Thymus (tissue), 11 donors: Measurements from ENCODE around the gene ATXN1. TPM values are rescaled to one million over a fixed set of nuclear protein-coding genes. Genes with fewer than 3 reads are reported as not detected.
"Not testable (repeated sequence)": the region's sequence is repeated elsewhere in the genome, so short reads cannot be mapped to it uniquely, and the experiment has no call there.

Experiments used
- DNase-seq, 9 donors: peaks; one replicate each; pipeline ENCODE4 v3.0.0-alpha.2; 2013; ENCODE audit warnings: low spot score in 9 of 9, low read depth in 6 of 9, missing footprints in 1 of 9
- H3K27ac ChIP-seq, 2 donors: one replicate each; pipeline ENCODE4 v1.5.1; 2013; ENCODE audit warnings: control low read depth in 1 of 2, low read depth in 1 of 2, low read length in 1 of 2, mild to moderate bottlenecking in 1 of 2, moderate library complexity in 1 of 2
- H3K27me3 ChIP-seq, 2 donors: one replicate each; pipeline ENCODE4 v1.5.1; 2013; ENCODE audit warnings: low read length in 1 of 2; ENCODE audit not compliant: control insufficient read depth in 2 of 2, insufficient read depth in 1 of 2
- H3K36me3 ChIP-seq, 2 donors: one replicate each; pipeline ENCODE4 v1.5.1; 2013; ENCODE audit warnings: low read length in 1 of 2, mild to moderate bottlenecking in 1 of 2, moderate library complexity in 1 of 2; ENCODE audit not compliant: control insufficient read depth in 2 of 2, insufficient read depth in 2 of 2
- H3K4me1 ChIP-seq, 2 donors: one replicate each; pipeline ENCODE4 v1.5.1; 2013; ENCODE audit warnings: low read length in 2 of 2; ENCODE audit not compliant: control insufficient read depth in 2 of 2, insufficient read depth in 2 of 2
- H3K4me3 ChIP-seq, 2 donors: one replicate each; pipeline ENCODE4 v1.5.1; 2013; ENCODE audit warnings: low read length in 2 of 2, control low read depth in 1 of 2, mild to moderate bottlenecking in 1 of 2
- H3K9me3 ChIP-seq, 2 donors: one replicate each; pipeline ENCODE4 v1.5.1; 2013; ENCODE audit warnings: low read length in 1 of 2, mild to moderate bottlenecking in 1 of 2; ENCODE audit not compliant: control insufficient read depth in 2 of 2, insufficient read depth in 1 of 2
- WGBS: extraction: QIAGEN DNeasy Blood & Tissue Kit; methylation state at CpG from one replicate; pipeline ENCODE4 v1.1.7; 2013; 5-methylcytosine and 5-hydroxymethylcytosine counted together
- polyA plus RNA-seq: library from polyadenylated mRNA; stranded (reverse); fragments of 200-250 nt; gene quantifications from one replicate; pipeline ENCODE4 v1.2.3, GENCODE V29; 2013
- total RNA-seq: library from RNA; stranded (reverse); fragments of 120-200 nt; gene quantifications from one replicate; pipeline ENCODE4 v1.2.4, GENCODE V29; 2013
- donor health status: healthy.

Gene ATXN1
- total and polyA plus RNA-seq, 2 donors: 6.8 to 7.1 TPM

DNA sequence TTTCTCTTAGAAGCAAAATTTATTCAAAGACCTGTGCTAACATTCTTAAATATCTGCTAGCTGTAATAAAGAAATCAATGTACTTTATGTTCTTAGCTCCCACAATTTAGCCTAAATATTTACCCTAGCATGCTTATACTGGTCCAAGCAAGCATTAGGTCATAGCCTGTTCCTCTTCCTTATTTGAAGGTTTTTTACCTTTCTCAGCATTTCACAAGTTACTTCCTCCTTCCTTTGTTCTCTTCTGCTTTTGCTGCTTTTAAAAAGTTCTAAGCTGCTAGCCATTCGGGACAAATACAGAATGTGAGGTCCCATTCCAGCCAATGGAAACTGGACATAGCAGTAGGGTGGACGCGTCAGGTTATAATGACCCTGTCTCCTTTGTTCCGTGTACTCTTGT, 354.7 kb downstream of the ATXN1 start:
- not testable (repeated sequence) for H3K4me1 ChIP-seq, H3K27me3 ChIP-seq, H3K36me3 ChIP-seq, H3K27ac ChIP-seq, H3K4me3 ChIP-seq, H3K9me3 ChIP-seq, DNase-seq
- 67% methylated on average over 4 of the region's 4 CpGs for WGBS

DNA sequence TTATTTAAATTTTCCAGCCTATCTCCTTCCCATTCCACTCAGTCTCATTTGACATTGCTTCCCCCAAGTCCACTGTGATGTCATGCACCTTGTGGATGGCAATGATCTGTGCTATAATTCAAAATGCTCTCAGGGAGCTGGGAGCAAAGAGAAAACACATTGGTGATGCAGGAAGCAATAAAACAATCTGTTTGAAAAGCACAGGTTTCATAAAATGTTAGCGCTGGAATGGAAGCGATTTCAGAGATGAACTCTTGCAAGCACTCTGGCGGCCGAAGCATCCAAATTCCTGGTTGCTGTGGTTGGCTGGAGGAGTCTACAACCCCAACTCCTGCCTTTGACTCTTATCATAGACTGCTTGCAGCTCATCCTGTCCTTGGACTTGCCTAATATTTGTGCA, 355.9 kb downstream of the ATXN1 start:
- no peaks in the 10 kb centered on the region for H3K27me3 ChIP-seq
- peaks cover 0 to 5% of the 10 kb centered on the region in 2 donors for H3K4me1 ChIP-seq
- no peaks in the 10 kb centered on the region for H3K9me3 ChIP-seq
- H3K4me3 ChIP-seq: no peak overlapping the region
- WGBS: 98% methylated on average over 4 of the region's 4 CpGs
- H3K36me3 ChIP-seq: no peaks in the 10 kb centered on the region
- no peak for DNase-seq
- H3K27ac ChIP-seq: no peak overlapping the region

DNA sequence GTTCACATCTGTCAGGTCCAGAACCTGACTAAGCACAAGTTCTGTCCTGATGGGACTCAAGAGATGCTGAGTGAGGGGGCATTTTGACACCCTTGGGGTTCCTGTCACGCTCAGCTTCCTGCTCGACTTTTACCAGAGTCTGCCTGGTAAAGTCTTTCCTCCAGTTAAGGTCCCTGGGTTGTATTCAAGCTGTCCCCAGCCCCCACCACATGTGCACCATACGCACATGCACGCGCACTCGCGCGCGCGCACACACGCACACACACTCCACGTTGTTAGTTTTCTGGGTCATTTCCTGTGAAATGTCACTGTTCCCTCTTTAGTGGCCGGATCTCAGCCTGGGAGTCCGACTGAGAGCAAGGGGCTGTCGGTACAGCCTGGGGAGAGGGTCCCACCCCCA, 356.8 kb downstream of the ATXN1 start:
- Histone ChIP-seq H3K9me3 (no peaks in the 10 kb centered on the region), H3K36me3 (no peaks in the 10 kb centered on the region), H3K4me3 (no peak overlapping the region), H3K27me3 (no peaks in the 10 kb centered on the region), H3K27ac (no peak overlapping the region), H3K4me1 (peaks cover 0 to 5% of the 10 kb centered on the region in 2 donors)
- 93% methylated on average over 15 of the region's 15 CpGs for WGBS
- no peak for DNase-seq

DNA sequence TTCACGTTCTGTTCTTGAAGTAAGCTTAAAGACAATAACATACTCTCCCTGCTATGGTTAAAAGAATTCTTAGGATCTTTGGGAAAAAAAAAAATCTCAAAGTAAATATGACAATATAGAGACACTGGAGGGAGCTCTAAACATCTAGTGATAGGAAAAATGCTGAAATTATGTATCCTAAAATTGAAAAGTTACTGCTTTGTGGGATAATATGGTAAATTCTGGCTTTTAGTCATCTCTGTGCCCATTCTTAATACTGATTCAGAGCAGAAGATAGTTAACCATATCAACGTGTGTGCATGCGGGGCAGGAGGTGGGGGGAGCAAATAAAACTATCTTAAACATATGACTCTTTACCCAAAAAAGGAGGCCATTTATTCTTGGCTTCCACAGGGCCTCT, 357.4 kb downstream of the ATXN1 start:
- Histone ChIP-seq H3K9me3 (no peaks in the 10 kb centered on the region), H3K4me3 (no peak overlapping the region), H3K4me1 (peaks cover 0 to 5% of the 10 kb centered on the region in 2 donors), H3K27me3 (no peaks in the 10 kb centered on the region), H3K36me3 (no peaks in the 10 kb centered on the region), H3K27ac (no peak overlapping the region)
- 84% methylated on average over 3 of the region's 3 CpGs for WGBS
- DNase-seq: no peak

DNA sequence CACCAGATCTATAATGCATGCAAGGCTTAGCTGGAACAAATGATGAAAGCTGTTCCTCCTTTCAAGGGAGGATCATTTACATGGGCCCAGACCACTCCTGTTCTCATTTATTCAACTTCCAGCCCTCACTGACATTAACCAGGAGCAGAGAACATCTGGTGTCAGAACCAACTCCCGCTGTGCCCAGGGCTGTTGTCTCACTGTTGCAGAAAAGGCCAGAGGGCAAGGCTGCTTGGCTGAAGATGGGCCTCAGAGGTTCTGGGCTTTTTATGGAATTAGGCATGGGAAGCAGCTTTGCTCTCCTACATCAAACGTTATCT, 358.7 kb downstream of the ATXN1 start:
- Histone ChIP-seq H3K36me3 (no peaks in the 10 kb centered on the region), H3K27ac (no peak overlapping the region), H3K4me1 (peaks cover 0 to 5% of the 10 kb centered on the region in 2 donors), H3K9me3 (no peaks in the 10 kb centered on the region), H3K4me3 (no peak overlapping the region), H3K27me3 (no peaks in the 10 kb centered on the region)
- no peak for DNase-seq
- 96% methylated on average over 2 of the region's 2 CpGs for WGBS

DNA sequence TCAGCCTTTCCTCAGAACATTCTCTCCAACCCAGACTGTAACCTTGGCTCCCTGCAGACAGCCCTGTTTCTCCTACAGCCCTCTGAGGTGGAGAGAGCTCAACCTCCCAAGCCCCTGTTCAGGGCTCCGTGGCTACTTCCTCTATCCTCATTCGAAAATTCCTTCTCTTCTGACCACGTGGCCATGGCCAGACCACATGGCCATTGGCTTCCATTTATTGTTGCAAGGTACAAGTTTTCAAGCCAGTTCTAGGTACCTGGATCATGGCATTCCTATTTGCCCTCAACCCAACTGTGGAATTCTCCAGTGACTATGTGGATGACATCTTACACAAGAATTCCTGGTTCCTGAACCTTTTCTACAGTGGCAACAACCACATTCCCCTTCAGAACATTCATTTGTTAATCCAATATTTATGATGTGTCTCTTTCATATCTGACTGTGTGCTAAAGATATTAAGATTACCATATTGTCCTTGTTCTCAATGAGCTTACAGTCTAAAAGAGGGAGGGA, 361.0 kb downstream of the ATXN1 start:
- WGBS: 99% methylated on average over 3 of the region's 3 CpGs
- Histone ChIP-seq H3K9me3 (no peaks in the 10 kb centered on the region), H3K27ac (no peak overlapping the region)

DNA sequence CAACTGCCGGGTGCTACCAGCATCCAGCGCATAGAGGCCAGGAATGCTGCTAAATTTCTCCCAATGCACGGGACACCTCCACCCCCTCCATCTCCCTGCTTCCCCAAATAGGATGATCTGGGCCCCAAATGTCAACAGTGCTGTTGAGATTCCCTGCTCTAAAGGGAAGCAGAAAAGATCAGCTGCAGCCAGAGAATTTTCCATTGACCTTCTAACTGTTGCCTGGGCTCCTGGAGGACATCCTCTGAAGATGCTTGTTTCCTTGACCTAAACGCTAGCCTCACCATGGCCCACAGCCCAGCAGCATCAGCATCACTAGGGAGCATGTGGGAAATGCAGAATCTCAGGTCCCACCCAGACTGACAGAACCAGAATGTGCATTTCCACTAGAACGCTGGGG, 361.6 kb downstream of the ATXN1 start:
- DNase-seq: no peak
- Histone ChIP-seq H3K36me3 (no peaks in the 10 kb centered on the region), H3K27ac (no peak overlapping the region), H3K27me3 (no peaks in the 10 kb centered on the region), H3K9me3 (no peaks in the 10 kb centered on the region), H3K4me3 (no peak overlapping the region), H3K4me1 (peaks cover 0 to 5% of the 10 kb centered on the region in 2 donors)
- 98% methylated on average over 5 of the region's 5 CpGs for WGBS

More for the DNA sequence above, 361.0 kb downstream of the ATXN1 start:
- no peak for DNase-seq
- no peaks in the 10 kb centered on the region for H3K27me3 ChIP-seq
- no peak overlapping the region for H3K4me3 ChIP-seq
- no peaks in the 10 kb centered on the region for H3K36me3 ChIP-seq
- peaks cover 0 to 5% of the 10 kb centered on the region in 2 donors for H3K4me1 ChIP-seq

DNA sequence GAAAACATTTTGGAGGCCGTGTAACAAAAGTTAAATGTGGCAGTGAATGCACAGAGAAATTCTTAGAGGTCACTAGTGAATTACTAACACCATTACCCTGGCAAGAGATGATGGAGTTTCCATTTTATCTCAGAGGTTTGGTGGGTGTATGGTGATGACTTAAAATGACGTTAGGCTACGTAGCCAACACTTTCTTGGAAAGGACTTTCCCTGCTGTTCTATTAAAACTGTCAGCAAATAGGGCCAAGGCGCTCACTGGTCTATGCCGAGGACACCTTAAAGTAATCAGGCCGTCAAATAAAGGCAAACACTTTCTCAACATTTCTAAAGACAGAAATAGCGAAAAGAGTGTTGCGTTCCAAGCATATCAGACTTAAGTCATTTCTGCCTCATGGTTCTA, 362.1 kb downstream of the ATXN1 start:
- Histone ChIP-seq H3K4me1 (no peaks in the 10 kb centered on the region), H3K36me3 (no peaks in the 10 kb centered on the region), H3K4me3 (no peak overlapping the region), H3K9me3 (no peaks in the 10 kb centered on the region), H3K27me3 (no peaks in the 10 kb centered on the region), H3K27ac (no peak overlapping the region)
- 85% methylated on average over 8 of the region's 8 CpGs for WGBS
- DNase-seq: no peak

DNA sequence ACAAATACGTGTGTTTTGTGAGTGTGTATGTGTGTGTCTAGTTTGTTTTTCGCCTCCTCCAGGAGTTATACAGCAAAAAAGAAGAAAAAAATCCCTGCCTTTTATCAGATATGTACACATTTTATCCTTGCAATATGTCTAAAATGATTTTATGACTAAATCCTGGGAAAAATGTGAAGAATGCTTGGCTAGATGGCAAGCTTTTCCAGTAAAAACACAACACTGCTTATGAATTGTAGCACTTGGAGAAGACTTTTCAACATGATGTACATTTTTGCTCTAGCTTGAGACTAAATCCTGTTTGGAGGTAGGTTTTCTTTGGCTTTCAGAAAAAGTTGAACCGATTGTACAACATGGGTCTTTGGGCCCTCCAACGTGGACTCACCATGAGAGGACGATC, 362.7 kb downstream of the ATXN1 start:
- no peaks in the 10 kb centered on the region for H3K9me3 ChIP-seq
- H3K27me3 ChIP-seq: no peaks in the 10 kb centered on the region
- DNase-seq: no peak
- no peaks in the 10 kb centered on the region for H3K36me3 ChIP-seq
- H3K27ac ChIP-seq: no peak overlapping the region
- 97% methylated on average over 5 of the region's 5 CpGs for WGBS
- no peaks in the 10 kb centered on the region for H3K4me1 ChIP-seq
- no peak overlapping the region for H3K4me3 ChIP-seq

DNA sequence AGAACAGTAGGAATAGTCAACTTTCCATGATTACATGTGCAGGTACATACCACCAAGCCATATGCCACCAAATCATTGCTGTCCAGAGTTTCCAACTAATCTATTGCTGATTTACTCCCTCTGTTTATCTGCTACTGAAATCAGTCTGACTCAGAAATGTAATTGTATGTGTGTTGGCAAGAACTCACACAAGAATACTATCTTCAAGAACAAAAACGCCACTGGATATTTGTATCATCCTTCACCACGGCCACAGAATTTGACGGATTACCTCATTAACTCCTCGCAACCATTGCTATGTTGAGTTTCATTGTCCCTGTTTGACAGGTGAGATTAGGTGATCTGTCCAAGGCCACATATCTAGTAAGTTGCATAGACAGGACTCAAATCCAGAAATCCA, 363.6 kb downstream of the ATXN1 start:
- DNase-seq: no peak
- no peak overlapping the region for H3K4me3 ChIP-seq
- 93% methylated on average over 4 of the region's 4 CpGs for WGBS
- H3K36me3 ChIP-seq: no peaks in the 10 kb centered on the region
- H3K27me3 ChIP-seq: no peaks in the 10 kb centered on the region
- no peaks in the 10 kb centered on the region for H3K9me3 ChIP-seq
- no peak overlapping the region for H3K27ac ChIP-seq
- H3K4me1 ChIP-seq: no peaks in the 10 kb centered on the region
